GM12873 (cell line): ENCODE measurements around the gene HBE1.
"Not testable (repeated sequence)": the region's sequence is repeated elsewhere in the genome, so short reads cannot be mapped to it uniquely, and the experiment has no call there.

Source experiments
- CTCF ChIP-seq: IDR thresholded peaks from 2 replicates; pipeline ENCODE4 v1.5.1; 2012; ENCODE audit warnings: low read depth, mild to moderate bottlenecking, moderate library complexity, low read length, control low read depth; ENCODE audit not compliant: insufficient read depth; ENCODE audit errors: missing control alignments

Gene HBE1

GRCh38 chr11:5257296-5257695, 12.4 kb downstream of the HBE1 start:
- TF ChIP-seq CTCF, result no peak

DNA sequence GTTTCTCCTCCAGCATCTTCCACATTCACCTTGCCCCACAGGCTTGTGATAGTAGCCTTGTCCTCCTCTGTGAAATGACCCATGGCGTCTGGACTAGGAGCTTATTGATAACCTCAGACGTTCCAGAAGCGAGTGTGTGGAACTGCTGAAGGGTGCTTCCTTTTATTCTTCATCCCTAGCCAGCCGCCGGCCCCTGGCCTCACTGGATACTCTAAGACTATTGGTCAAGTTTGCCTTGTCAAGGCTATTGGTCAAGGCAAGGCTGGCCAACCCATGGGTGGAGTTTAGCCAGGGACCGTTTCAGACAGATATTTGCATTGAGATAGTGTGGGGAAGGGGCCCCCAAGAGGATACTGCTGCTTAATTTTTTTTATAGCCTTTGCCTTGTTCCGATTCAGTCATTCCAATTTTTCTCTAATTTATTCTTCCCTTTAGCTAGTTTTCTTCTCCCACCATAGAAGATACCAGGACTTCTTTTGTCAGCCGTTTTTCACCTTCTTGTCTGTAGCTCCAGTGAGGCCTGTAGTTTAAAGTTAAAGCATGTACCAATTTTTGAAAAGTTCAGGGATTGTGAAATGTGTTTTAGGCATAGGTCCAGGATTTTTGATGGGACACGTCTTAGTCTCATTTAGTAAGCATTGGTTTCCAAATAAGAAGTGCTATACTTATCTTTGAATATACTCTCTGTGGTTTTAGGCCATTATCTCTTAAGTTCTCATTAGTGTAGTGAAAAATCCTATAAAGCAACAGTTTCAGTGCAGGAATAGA, 14.9 kb downstream of the HBE1 start, which contains the start of gene HBG2:
TSS of gene HBG2 (minus strand) at position 136 of the 768 bp plus-strand sequence. CDS start at position 83, 53 bp downstream.
- not testable (repeated sequence) for TF ChIP-seq CTCF

DNA sequence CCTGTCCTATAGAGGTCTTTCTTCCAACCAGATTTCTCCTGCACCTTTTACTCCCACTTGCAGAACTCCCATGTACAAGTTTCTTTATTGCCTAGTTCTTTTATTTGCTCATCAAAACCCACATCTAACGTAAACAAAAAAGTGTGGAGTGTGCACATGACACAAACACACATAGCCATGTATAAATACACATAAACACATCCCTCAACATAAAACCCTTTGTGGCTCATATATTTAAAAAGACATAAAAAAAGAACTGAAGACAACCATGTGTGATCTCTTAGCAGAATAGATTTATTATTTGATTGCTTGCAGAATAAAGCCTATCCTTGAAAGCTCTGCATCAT, 16.9 kb downstream of the HBE1 start:
- TF ChIP-seq CTCF, result no peak

- no peak for TF ChIP-seq CTCF
Observed at GRCh38 chr11:5252192-5252918, 17.4 kb downstream of the HBE1 start.

DNA sequence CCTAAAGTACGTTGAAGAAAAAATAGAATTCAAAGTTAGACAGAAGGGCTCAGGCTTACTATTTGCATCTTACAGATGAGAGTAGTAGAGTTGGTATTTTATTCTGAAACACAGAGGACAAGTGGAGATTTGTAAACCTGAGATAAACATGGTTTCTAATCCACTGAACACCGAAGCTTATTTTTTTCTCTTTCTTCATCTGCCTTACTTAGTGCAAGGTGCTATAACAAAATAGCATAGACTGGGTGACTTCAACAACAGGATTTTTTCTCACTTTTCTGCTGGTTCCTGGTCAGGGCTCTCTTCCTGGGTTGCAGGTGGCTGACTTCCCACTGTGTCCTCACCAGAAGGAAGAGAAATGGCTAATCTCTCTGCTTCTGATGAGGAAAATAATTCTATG, 18.0 kb downstream of the HBE1 start:
- TF ChIP-seq CTCF, result no peak

GRCh38 chr11:5250543-5251204, 19.1 kb downstream of the HBE1 start:
- no peak for TF ChIP-seq CTCF

GRCh38 chr11:5249807-5250396, 19.8 kb downstream of the HBE1 start, which contains the start of gene HBG1:
HBG1 (minus strand) TSS chr11:5249857; CDS start chr11:5249804, 53 bp downstream.
- TF ChIP-seq CTCF, result not testable (repeated sequence)
